DMS79 treated with DMSO at 0.1 percent for 48 hours (cell line): ENCODE data around the gene CBR4.
"Not testable (repeated sequence)": the region's sequence is repeated elsewhere in the genome, so short reads cannot be mapped to it uniquely, and the experiment has no call there.

Experiments used
- DNase-seq: peaks from one replicate; lab custom pipeline; 2025; lab: John Stamatoyannopoulos, UW

Gene CBR4

GRCh38 chr4:168993714-168994510, 16.1 kb downstream of the CBR4 start:
- DNase-seq: no peak

GRCh38 chr4:168992952-168993482, 17.0 kb downstream of the CBR4 start:
- not testable (repeated sequence) for DNase-seq

- DNase-seq: no peak
Observed at GRCh38 chr4:168981942-168982341, 28.1 kb downstream of the CBR4 start.

GRCh38 chr4:168981460-168981859, 28.6 kb downstream of the CBR4 start:
- DNase-seq: no peak

GRCh38 chr4:168979338-168979737, 30.7 kb downstream of the CBR4 start:
- DNase-seq: no peak

GRCh38 chr4:168978001-168978700, 31.9 kb downstream of the CBR4 start:
- DNase-seq: no peak

- no peak for DNase-seq
Observed at GRCh38 chr4:168972596-168972995, 37.5 kb downstream of the CBR4 start.

- no peak for DNase-seq
Observed at GRCh38 chr4:168960716-168961115, 49.3 kb downstream of the CBR4 start.

- DNase-seq: no peak
Observed at GRCh38 chr4:168955674-168956073, 54.4 kb downstream of the CBR4 start.

- DNase-seq: peak; percentile 1
Observed at GRCh38 chr4:168952821-168953246, 57.2 kb downstream of the CBR4 start.

GRCh38 chr4:168945291-168945690, 64.8 kb downstream of the CBR4 start:
- DNase-seq: no peak

- DNase-seq: no peak
Observed at GRCh38 chr4:168942985-168943384, 67.1 kb downstream of the CBR4 start.
